Subcutaneous adipose tissue (tissue), 4 donors: ENCODE results near the gene MTCL1. TPM values are rescaled to one million over a fixed set of nuclear protein-coding genes. Genes with fewer than 3 reads are reported as not detected.

Experiments used
- small RNA-seq: library from RNA; depleted of rRNA; stranded (forward); fragments of <200 nt; gene quantifications from one replicate; pipeline ENCODE3, GENCODE V24; 2016
- total RNA-seq, 4 donors: library from RNA; depleted of rRNA; stranded (reverse); fragments of >200 nt; gene quantifications; one replicate each; pipeline ENCODE4 v1.1.0, GENCODE V29; 2016
- TF ChIP-seq, protein P1 (sequence below): fragments of 450-650 bp; IDR thresholded peaks from one replicate; pipeline ENCODE4 v1.5.1; 2016; ENCODE audit warnings: low read depth, mild to moderate bottlenecking, control low read depth, antibody characterized with exemption, moderate library complexity

MTCL1 gene
- total RNA-seq, 4 donors from 2014 or later = 1.5 to 5.9 (median 2.7) TPM

DNA sequence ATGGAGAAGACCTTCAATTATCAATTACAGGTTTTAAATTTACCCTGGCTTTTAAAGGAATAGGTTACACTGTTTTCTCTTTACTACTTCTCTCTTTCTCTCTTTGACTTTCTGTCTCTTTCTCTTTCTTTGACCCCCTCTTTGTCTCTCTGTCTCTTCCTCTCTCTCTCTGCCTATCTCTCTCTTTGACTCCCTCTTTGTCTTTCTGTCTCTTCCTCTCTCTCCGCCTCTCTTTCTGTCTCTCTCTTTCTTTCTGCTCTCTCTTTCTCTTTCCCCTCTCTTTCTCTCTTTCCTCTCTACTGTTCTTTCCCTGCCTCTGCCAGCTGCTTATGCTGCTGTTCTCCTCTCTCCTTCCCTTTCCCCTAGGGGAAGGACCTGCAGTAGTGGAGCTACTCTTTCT is 175.7 kb downstream of the MTCL1 start:
- TF ChIP-seq, protein P1, sequence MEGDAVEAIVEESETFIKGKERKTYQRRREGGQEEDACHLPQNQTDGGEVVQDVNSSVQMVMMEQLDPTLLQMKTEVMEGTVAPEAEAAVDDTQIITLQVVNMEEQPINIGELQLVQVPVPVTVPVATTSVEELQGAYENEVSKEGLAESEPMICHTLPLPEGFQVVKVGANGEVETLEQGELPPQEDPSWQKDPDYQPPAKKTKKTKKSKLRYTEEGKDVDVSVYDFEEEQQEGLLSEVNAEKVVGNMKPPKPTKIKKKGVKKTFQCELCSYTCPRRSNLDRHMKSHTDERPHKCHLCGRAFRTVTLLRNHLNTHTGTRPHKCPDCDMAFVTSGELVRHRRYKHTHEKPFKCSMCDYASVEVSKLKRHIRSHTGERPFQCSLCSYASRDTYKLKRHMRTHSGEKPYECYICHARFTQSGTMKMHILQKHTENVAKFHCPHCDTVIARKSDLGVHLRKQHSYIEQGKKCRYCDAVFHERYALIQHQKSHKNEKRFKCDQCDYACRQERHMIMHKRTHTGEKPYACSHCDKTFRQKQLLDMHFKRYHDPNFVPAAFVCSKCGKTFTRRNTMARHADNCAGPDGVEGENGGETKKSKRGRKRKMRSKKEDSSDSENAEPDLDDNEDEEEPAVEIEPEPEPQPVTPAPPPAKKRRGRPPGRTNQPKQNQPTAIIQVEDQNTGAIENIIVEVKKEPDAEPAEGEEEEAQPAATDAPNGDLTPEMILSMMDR = no peak

Small RNA genes lying within 50 kb of the gene (small RNA-seq; reads per million reads assigned to genes)
- gene RF00019 = 0.49 reads per million

Other genes starting within 250 kb of the MTCL1 start
- 10 to 100 TPM; 46.7 to 81.0 (median 58.5) TPM for gene RAB12, start 96.1 kb upstream of the MTCL1 start, total RNA-seq